Fibroblast of lung (primary cell): ENCODE measurements around the gene MPP7.

Source experiments
- CTCF ChIP-seq, 2 donors: IDR thresholded peaks in 1 of 2; conservative IDR thresholded peaks in 1 of 2; 1 replicate in 1 of 2; 2 replicates in 1 of 2; pipeline ENCODE4 v1.5.1; 2011 to 2012; ENCODE audit warnings: low read length in 2 of 2, control low read depth in 1 of 2, inconsistent platforms in 1 of 2, low read depth in 1 of 2, mild to moderate bottlenecking in 1 of 2
- EZH2 ChIP-seq: IDR thresholded peaks from 2 replicates; pipeline ENCODE4 v1.5.1; 2012; ENCODE audit warnings: low read length, control low read depth, mild to moderate bottlenecking; ENCODE audit errors: missing control alignments

- no peak for TF ChIP-seq CTCF (conservative IDR thresholded peaks at IDR 0.05 in 1 of 2, IDR thresholded peaks at IDR 0.05 in 1 of 2; ENCODE audit: low read depth in 1 of 2, low read length in 2 of 2)
- no peak for TF ChIP-seq EZH2
Measured at GRCh38 chr10:28295336-28295735, 7.5 kb downstream of the MPP7 start.
